Measurements from ENCODE around the gene PLEKHA7.

PLEKHA7 gene

GRCh38 chr11:16899708-16900303, 114.4 kb downstream of the PLEKHA7 start:
- H3K27ac ChIP-seq (ENCODE audit: low read length, poor library complexity, severe bottlenecking): no peak overlapping the region
- no peaks in the 10 kb centered on the region for H3K9me3 ChIP-seq (ENCODE audit: control insufficient read depth, low read length)
- H3K36me3 ChIP-seq (ENCODE audit: control insufficient read depth in 1 of 2, insufficient read depth in 2 of 2, low read depth in 1 of 2, low read length in 2 of 2): no peaks in the 10 kb centered on the region
- H2AFZ ChIP-seq (ENCODE audit: low read depth, low read length): no peak overlapping the region
- no peak overlapping the region for H2BK12ac ChIP-seq (ENCODE audit: low read length in 2 of 2)
- H4K91ac ChIP-seq (ENCODE audit: low read length): no peak overlapping the region
- no peak overlapping the region for H2AK5ac ChIP-seq (ENCODE audit: low read length, severe bottlenecking)
- H2BK15ac ChIP-seq (ENCODE audit: low read depth, poor library complexity, severe bottlenecking): no peak overlapping the region
- no peak overlapping the region for H3K9ac ChIP-seq (ENCODE audit: low read length)
- H4K8ac ChIP-seq (ENCODE audit: low read length): no peak overlapping the region
- H3K27me3 ChIP-seq (ENCODE audit: control insufficient read depth in 1 of 2, insufficient read depth in 1 of 2, low read length in 2 of 2): peaks cover 0 to 5% of the 10 kb centered on the region in 2 experiments
- H3K79me1 ChIP-seq (replicated peaks; ENCODE audit: low read length, poor library complexity, severe bottlenecking): peaks cover 2% of the 10 kb centered on the region
- H3K14ac ChIP-seq (ENCODE audit: low read length in 2 of 2): no peak overlapping the region
- no peak overlapping the region for H2BK120ac ChIP-seq (ENCODE audit: low read depth, low read length)
- H2BK5ac ChIP-seq (ENCODE audit: low read depth, low read length, poor library complexity, severe bottlenecking): no peak overlapping the region
- no peak for DNase-seq
- H3K4me1 ChIP-seq (ENCODE audit: control insufficient read depth, insufficient read depth, low read depth, low read length): peaks cover 4% of the 10 kb centered on the region
- H3K4me2 ChIP-seq (ENCODE audit: low read length, poor library complexity, severe bottlenecking): no peak overlapping the region
- H3K18ac ChIP-seq (ENCODE audit: low read depth in 1 of 2, low read length in 2 of 2): no peak overlapping the region
- H3K23ac ChIP-seq (ENCODE audit: low read length in 2 of 2): no peak overlapping the region
- no peak overlapping the region for H3K4ac ChIP-seq (ENCODE audit: low read depth in 1 of 2, low read length in 2 of 2)
- no peak overlapping the region for H3K4me3 ChIP-seq (ENCODE audit: insufficient read depth in 1 of 2, low read depth in 1 of 2, low read length in 2 of 2)

GRCh38 chr11:16898274-16898985, 115.8 kb downstream of the PLEKHA7 start:
- no peak overlapping the region for H2BK5ac ChIP-seq (ENCODE audit: low read depth, low read length, poor library complexity, severe bottlenecking)
- H3K9me3 ChIP-seq (ENCODE audit: control insufficient read depth, low read length): no peaks in the 10 kb centered on the region
- no peak overlapping the region for H3K4ac ChIP-seq (ENCODE audit: low read depth in 1 of 2, low read length in 2 of 2)
- H3K9ac ChIP-seq (ENCODE audit: low read length): no peak overlapping the region
- peaks cover 3% of the 10 kb centered on the region for H3K79me1 ChIP-seq (replicated peaks; ENCODE audit: low read length, poor library complexity, severe bottlenecking)
- H2BK15ac ChIP-seq (ENCODE audit: low read depth, poor library complexity, severe bottlenecking): no peak overlapping the region
- no peak overlapping the region for H2BK12ac ChIP-seq (ENCODE audit: low read length in 2 of 2)
- H3K36me3 ChIP-seq (ENCODE audit: control insufficient read depth in 1 of 2, insufficient read depth in 2 of 2, low read depth in 1 of 2, low read length in 2 of 2): no peaks in the 10 kb centered on the region
- no peak overlapping the region for H3K4me3 ChIP-seq (ENCODE audit: insufficient read depth in 1 of 2, low read depth in 1 of 2, low read length in 2 of 2)
- DNase-seq: no peak
- no peak overlapping the region for H3K27ac ChIP-seq (ENCODE audit: low read length, poor library complexity, severe bottlenecking)
- 42% methylated on average over 1 of the region's 1 CpG for WGBS
- no peak overlapping the region for H3K14ac ChIP-seq (ENCODE audit: low read length in 2 of 2)
- H3K4me1 ChIP-seq (ENCODE audit: control insufficient read depth, insufficient read depth, low read depth, low read length): peaks cover 6% of the 10 kb centered on the region
- no peak overlapping the region for H2AK5ac ChIP-seq (ENCODE audit: low read length, severe bottlenecking)
- H3K18ac ChIP-seq (ENCODE audit: low read depth in 1 of 2, low read length in 2 of 2): no peak overlapping the region
- no peak overlapping the region for H4K91ac ChIP-seq (ENCODE audit: low read length)
- H2BK120ac ChIP-seq (ENCODE audit: low read depth, low read length): no peak overlapping the region
- no peak overlapping the region for H3K23ac ChIP-seq (ENCODE audit: low read length in 2 of 2)
- H4K8ac ChIP-seq (ENCODE audit: low read length): no peak overlapping the region
- H2AFZ ChIP-seq (ENCODE audit: low read depth, low read length): no peak overlapping the region
- H3K27me3 ChIP-seq (ENCODE audit: control insufficient read depth in 1 of 2, insufficient read depth in 1 of 2, low read length in 2 of 2): peaks cover 0 to 5% of the 10 kb centered on the region in 2 experiments
- H3K4me2 ChIP-seq (ENCODE audit: low read length, poor library complexity, severe bottlenecking): no peak overlapping the region

GRCh38 chr11:16897470-16898061, 116.6 kb downstream of the PLEKHA7 start:
- Histone ChIP-seq H3K9me3 (ENCODE audit: control insufficient read depth, low read length) (no peaks in the 10 kb centered on the region), H3K4me1 (ENCODE audit: control insufficient read depth, insufficient read depth, low read depth, low read length) (peaks cover 6% of the 10 kb centered on the region), H3K4ac (ENCODE audit: low read depth in 1 of 2, low read length in 2 of 2) (no peak overlapping the region), H3K27me3 (ENCODE audit: control insufficient read depth in 1 of 2, insufficient read depth in 1 of 2, low read length in 2 of 2) (peaks cover 0 to 5% of the 10 kb centered on the region in 2 experiments), H3K36me3 (ENCODE audit: control insufficient read depth in 1 of 2, insufficient read depth in 2 of 2, low read depth in 1 of 2, low read length in 2 of 2) (no peaks in the 10 kb centered on the region), H3K4me2 (ENCODE audit: low read length, poor library complexity, severe bottlenecking) (no peak overlapping the region), H3K4me3 (ENCODE audit: insufficient read depth in 1 of 2, low read depth in 1 of 2, low read length in 2 of 2) (no peak overlapping the region), H3K27ac (ENCODE audit: low read length, poor library complexity, severe bottlenecking) (no peak overlapping the region), H3K9ac (ENCODE audit: low read length) (no peak overlapping the region), H3K79me1 (replicated peaks; ENCODE audit: low read length, poor library complexity, severe bottlenecking) (peaks cover 3% of the 10 kb centered on the region), H3K23ac (ENCODE audit: low read length in 2 of 2) (no peak overlapping the region), H3K18ac (ENCODE audit: low read depth in 1 of 2, low read length in 2 of 2) (no peak overlapping the region), H2BK15ac (ENCODE audit: low read depth, poor library complexity, severe bottlenecking) (no peak overlapping the region), H4K91ac (ENCODE audit: low read length) (no peak overlapping the region), H2BK5ac (ENCODE audit: low read depth, low read length, poor library complexity, severe bottlenecking) (no peak overlapping the region), H2BK120ac (ENCODE audit: low read depth, low read length) (no peak overlapping the region), H2AK5ac (ENCODE audit: low read length, severe bottlenecking) (no peak overlapping the region), H3K14ac (ENCODE audit: low read length in 2 of 2) (no peak overlapping the region), H4K8ac (ENCODE audit: low read length) (no peak overlapping the region), H2AFZ (ENCODE audit: low read depth, low read length) (no peak overlapping the region), H2BK12ac (ENCODE audit: low read length in 2 of 2) (no peak overlapping the region)
- no peak for DNase-seq
- 31% methylated on average over 6 of the region's 7 CpGs for WGBS

- no peak for DNase-seq
- Histone ChIP-seq H2AK5ac (ENCODE audit: low read length, severe bottlenecking) (peak overlapping the region; percentile 17), H3K79me1 (replicated peaks; ENCODE audit: low read length, poor library complexity, severe bottlenecking) (peaks cover 3% of the 10 kb centered on the region), H3K4me1 (ENCODE audit: control insufficient read depth, insufficient read depth, low read depth, low read length) (peaks cover 6% of the 10 kb centered on the region), H3K4me3 (ENCODE audit: insufficient read depth in 1 of 2, low read depth in 1 of 2, low read length in 2 of 2) (no peak overlapping the region), H3K23ac (ENCODE audit: low read length in 2 of 2) (no peak overlapping the region), H3K27me3 (ENCODE audit: control insufficient read depth in 1 of 2, insufficient read depth in 1 of 2, low read length in 2 of 2) (peaks cover 0 to 5% of the 10 kb centered on the region in 2 experiments), H2BK15ac (ENCODE audit: low read depth, poor library complexity, severe bottlenecking) (no peak overlapping the region), H4K8ac (ENCODE audit: low read length) (no peak overlapping the region), H3K4me2 (ENCODE audit: low read length, poor library complexity, severe bottlenecking) (no peak overlapping the region), H3K4ac (ENCODE audit: low read depth in 1 of 2, low read length in 2 of 2) (no peak overlapping the region), H4K91ac (ENCODE audit: low read length) (no peak overlapping the region), H3K27ac (ENCODE audit: low read length, poor library complexity, severe bottlenecking) (no peak overlapping the region), H3K18ac (ENCODE audit: low read depth in 1 of 2, low read length in 2 of 2) (no peak overlapping the region), H3K14ac (ENCODE audit: low read length in 2 of 2) (no peak overlapping the region), H3K9me3 (ENCODE audit: control insufficient read depth, low read length) (no peaks in the 10 kb centered on the region), H2BK5ac (ENCODE audit: low read depth, low read length, poor library complexity, severe bottlenecking) (no peak overlapping the region), H3K36me3 (ENCODE audit: control insufficient read depth in 1 of 2, insufficient read depth in 2 of 2, low read depth in 1 of 2, low read length in 2 of 2) (no peaks in the 10 kb centered on the region), H2BK120ac (ENCODE audit: low read depth, low read length) (no peak overlapping the region), H3K9ac (ENCODE audit: low read length) (no peak overlapping the region), H2AFZ (ENCODE audit: low read depth, low read length) (no peak overlapping the region), H2BK12ac (ENCODE audit: low read length in 2 of 2) (no peak overlapping the region)
- WGBS: 59% methylated on average over 6 of the region's 7 CpGs
Observed at GRCh38 chr11:16896729-16897469, 117.3 kb downstream of the PLEKHA7 start.
